MM.1S (cell line): ENCODE measurements around the gene KDM4C.

ENCODE experiments used
- DNase-seq: peaks from one replicate; pipeline ENCODE4 v3.0.0-alpha.2; 2015
- H2AFZ ChIP-seq: fragments of 300-600 bp; sonication (generic); 2 replicates; pipeline ENCODE4 v1.6.0; 2016; ENCODE audit warnings: antibody characterized with exemption, low read length
- H3F3A ChIP-seq: fragments of 300-600 bp; sonication (generic); 2 replicates; pipeline ENCODE4 v1.6.1; 2016; ENCODE audit warnings: mild to moderate bottlenecking, antibody characterized with exemption, low read length, moderate library complexity, mixed read lengths; ENCODE audit not compliant: insufficient read depth
- H3K27ac ChIP-seq: fragments of 300-600 bp; sonication (generic); 2 replicates; pipeline ENCODE4 v1.5.1; 2016; ENCODE audit warnings: mild to moderate bottlenecking, low read length
- H3K27me3 ChIP-seq: fragments of 300-600 bp; sonication (generic); replicated peaks from 2 replicates; pipeline ENCODE4 v1.6.0; 2016; ENCODE audit warnings: low read length; ENCODE audit not compliant: insufficient read depth
- H3K36me3 ChIP-seq: fragments of 300-600 bp; sonication (generic); replicated peaks from 2 replicates; pipeline ENCODE4 v1.6.1; 2016; ENCODE audit warnings: mild to moderate bottlenecking, low read length, mixed read lengths; ENCODE audit not compliant: insufficient read depth
- H3K4me1 ChIP-seq: fragments of 300-600 bp; sonication (generic); 2 replicates; pipeline ENCODE4 v1.6.1; 2016; ENCODE audit warnings: low read length, mixed read lengths
- H3K4me2 ChIP-seq: fragments of 300-600 bp; sonication (generic); 2 replicates; pipeline ENCODE4 v1.6.0; 2016; ENCODE audit warnings: low read depth, low read length
- H3K4me3 ChIP-seq: fragments of 300-600 bp; sonication (generic); 2 replicates; pipeline ENCODE4 v1.5.1; 2016; ENCODE audit warnings: low read length, mixed read lengths
- H3K79me2 ChIP-seq: fragments of 300-600 bp; sonication (generic); 2 replicates; pipeline ENCODE4 v1.6.1; 2016; ENCODE audit warnings: mixed run types, low read length, mixed read lengths
- H3K9ac ChIP-seq: fragments of 300-600 bp; sonication (generic); 2 replicates; pipeline ENCODE4 v1.6.1; 2016; ENCODE audit warnings: low read length, mixed read lengths
- H3K9me2 ChIP-seq: fragments of 300-600 bp; sonication (generic); replicated peaks from 2 replicates; pipeline ENCODE4 v1.6.1; 2016; ENCODE audit warnings: mild to moderate bottlenecking, low read length, mixed read lengths; ENCODE audit not compliant: insufficient read depth
- H3K9me3 ChIP-seq: fragments of 300-600 bp; sonication (generic); replicated peaks from 2 replicates; pipeline ENCODE4 v1.6.1; 2016; ENCODE audit warnings: mild to moderate bottlenecking, low read length, mixed read lengths; ENCODE audit not compliant: insufficient read depth
- H4K20me1 ChIP-seq: fragments of 300-600 bp; sonication (generic); 2 replicates; pipeline ENCODE4 v1.6.1; 2016; ENCODE audit warnings: mild to moderate bottlenecking, low read length, moderate library complexity, mixed read lengths; ENCODE audit not compliant: insufficient read depth
- EZH2 ChIP-seq: fragments of 300-600 bp; sonication (generic); optimal IDR thresholded peaks from 2 replicates; pipeline ENCODE3; 2017; ENCODE audit warnings: low read depth, mild to moderate bottlenecking, antibody characterized with exemption, low read length, mixed read lengths
- EZH2phosphoT487 ChIP-seq: fragments of 300-600 bp; sonication (generic); IDR thresholded peaks from 2 replicates; pipeline ENCODE4 v1.6.1; 2018; ENCODE audit warnings: antibody characterized with exemption, low read length
- TF ChIP-seq, protein P1 (sequence below): fragments of 300-600 bp; sonication (generic); IDR thresholded peaks from 2 replicates; pipeline ENCODE4 v1.5.1; 2016; ENCODE audit warnings: antibody characterized with exemption, low read length, mixed read lengths

KDM4C gene

DNA sequence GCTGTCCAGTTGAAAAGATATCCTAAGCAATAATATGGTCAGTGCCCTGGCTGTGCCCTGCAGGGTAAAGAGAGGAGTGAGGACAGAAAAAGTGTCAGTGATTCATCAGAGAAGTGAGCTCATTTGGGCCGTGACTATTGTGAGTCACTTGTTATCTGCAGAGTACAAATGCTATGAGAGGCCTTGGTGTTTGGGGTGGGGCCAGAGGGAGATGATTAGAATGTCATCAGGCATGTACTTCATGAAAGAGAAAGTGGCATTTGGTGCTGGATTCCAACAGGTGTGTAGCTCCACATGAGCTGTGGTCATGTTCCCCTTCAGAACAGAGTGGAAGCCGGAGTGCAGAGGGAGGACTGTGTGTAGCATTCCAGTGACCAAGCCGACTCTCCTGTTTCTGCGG lies 174.1 kb downstream of the KDM4C start:
- Histone ChIP-seq H3K4me1 (no peaks in the 10 kb centered on the region), H3K4me3 (no peak overlapping the region), H3K36me3 (no peaks in the 10 kb centered on the region), H3K9me2 (no peaks in the 10 kb centered on the region), H3K9ac (no peak overlapping the region), H3K27me3 (no peaks in the 10 kb centered on the region), H3K9me3 (no peaks in the 10 kb centered on the region), H3K4me2 (no peak overlapping the region), H3F3A (no peaks in the 10 kb centered on the region), H2AFZ (no peak overlapping the region), H3K27ac (no peak overlapping the region), H3K79me2 (no peaks in the 10 kb centered on the region), H4K20me1 (peaks cover 3% of the 10 kb centered on the region; the same call in 1 of the 2 replicates)
- DNase-seq, result no peak
- TF ChIP-seq EZH2 (no peak), EZH2phosphoT487 (no peak)
- TF ChIP-seq, protein P1, sequence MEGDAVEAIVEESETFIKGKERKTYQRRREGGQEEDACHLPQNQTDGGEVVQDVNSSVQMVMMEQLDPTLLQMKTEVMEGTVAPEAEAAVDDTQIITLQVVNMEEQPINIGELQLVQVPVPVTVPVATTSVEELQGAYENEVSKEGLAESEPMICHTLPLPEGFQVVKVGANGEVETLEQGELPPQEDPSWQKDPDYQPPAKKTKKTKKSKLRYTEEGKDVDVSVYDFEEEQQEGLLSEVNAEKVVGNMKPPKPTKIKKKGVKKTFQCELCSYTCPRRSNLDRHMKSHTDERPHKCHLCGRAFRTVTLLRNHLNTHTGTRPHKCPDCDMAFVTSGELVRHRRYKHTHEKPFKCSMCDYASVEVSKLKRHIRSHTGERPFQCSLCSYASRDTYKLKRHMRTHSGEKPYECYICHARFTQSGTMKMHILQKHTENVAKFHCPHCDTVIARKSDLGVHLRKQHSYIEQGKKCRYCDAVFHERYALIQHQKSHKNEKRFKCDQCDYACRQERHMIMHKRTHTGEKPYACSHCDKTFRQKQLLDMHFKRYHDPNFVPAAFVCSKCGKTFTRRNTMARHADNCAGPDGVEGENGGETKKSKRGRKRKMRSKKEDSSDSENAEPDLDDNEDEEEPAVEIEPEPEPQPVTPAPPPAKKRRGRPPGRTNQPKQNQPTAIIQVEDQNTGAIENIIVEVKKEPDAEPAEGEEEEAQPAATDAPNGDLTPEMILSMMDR, result no peak

DNA sequence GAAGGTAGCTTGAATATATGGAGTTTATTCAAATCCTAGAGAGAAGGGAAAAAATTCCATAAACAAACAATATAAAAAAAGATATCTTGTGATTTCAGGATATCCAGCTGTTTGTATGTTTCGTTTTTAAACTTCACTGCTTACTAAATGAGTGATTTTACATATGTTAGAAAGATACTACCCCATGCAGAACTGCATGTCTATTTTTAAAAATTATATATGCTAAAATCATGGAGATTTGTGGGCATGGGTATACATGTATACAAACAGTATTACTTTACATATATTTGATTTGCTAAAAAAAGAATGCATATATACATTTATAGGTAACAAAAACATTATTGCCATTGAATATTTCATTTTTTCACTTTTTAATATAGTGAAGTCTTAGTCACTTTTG lies 178.3 kb downstream of the KDM4C start:
- Histone ChIP-seq H2AFZ (no peak overlapping the region), H3K27ac (no peak overlapping the region), H4K20me1 (peaks cover 3% of the 10 kb centered on the region; the same call in 1 of the 2 replicates), H3K9me3 (no peaks in the 10 kb centered on the region), H3K4me1 (no peaks in the 10 kb centered on the region), H3F3A (no peaks in the 10 kb centered on the region), H3K9me2 (no peaks in the 10 kb centered on the region), H3K79me2 (no peaks in the 10 kb centered on the region), H3K4me3 (no peak overlapping the region), H3K9ac (no peak overlapping the region), H3K4me2 (no peak overlapping the region), H3K36me3 (no peaks in the 10 kb centered on the region), H3K27me3 (no peaks in the 10 kb centered on the region)
- no peak for TF ChIP-seq EZH2
- TF ChIP-seq, protein P1, result no peak
- no peak for TF ChIP-seq EZH2phosphoT487
- DNase-seq, result no peak

DNA sequence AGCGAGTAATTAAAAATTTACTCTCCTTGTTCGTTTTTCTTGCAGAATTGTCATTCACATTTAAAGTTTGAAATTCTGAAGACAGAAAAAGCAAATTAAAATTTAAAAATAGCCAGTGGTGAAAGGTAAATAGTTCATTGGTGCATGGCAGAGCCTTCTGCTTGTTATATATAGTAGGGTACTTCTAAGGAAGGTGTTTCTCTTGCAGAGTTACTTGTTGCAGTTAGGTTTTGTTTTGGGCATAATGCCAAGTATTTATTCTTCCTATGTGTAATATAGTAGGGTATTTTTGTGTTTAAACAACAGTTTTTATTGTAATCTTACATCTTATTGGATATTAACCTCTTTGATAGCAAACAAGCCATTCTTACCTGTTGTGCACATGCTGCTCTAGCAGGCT lies 179.4 kb downstream of the KDM4C start:
- Histone ChIP-seq H3K9me2 (no peaks in the 10 kb centered on the region), H3K79me2 (no peaks in the 10 kb centered on the region), H3K4me1 (no peaks in the 10 kb centered on the region), H3K9me3 (no peaks in the 10 kb centered on the region), H3K4me2 (no peak overlapping the region), H3K27me3 (no peaks in the 10 kb centered on the region), H3F3A (no peaks in the 10 kb centered on the region), H3K4me3 (no peak overlapping the region), H3K9ac (no peak overlapping the region), H3K36me3 (no peaks in the 10 kb centered on the region), H3K27ac (no peak overlapping the region), H4K20me1 (peaks cover 3% of the 10 kb centered on the region; the same call in 1 of the 2 replicates), H2AFZ (no peak overlapping the region)
- TF ChIP-seq, protein P1, result no peak
- TF ChIP-seq EZH2, result no peak
- TF ChIP-seq EZH2phosphoT487, result no peak
- no peak for DNase-seq
